H7 (cell line): ENCODE data around the gene USP48. TPM values are rescaled to one million over a fixed set of nuclear protein-coding genes. Genes with fewer than 3 reads are reported as not detected.
A peak's percentile ranks its signal among the peaks of the same experiment; 100 is the strongest.
"Not testable (repeated sequence)": the region's sequence is repeated elsewhere in the genome, so short reads cannot be mapped to it uniquely, and the experiment has no call there.

Experiments used
- DNase-seq: peaks from one replicate; pipeline ENCODE4 v3.0.0; 2012
- H3K27me3 ChIP-seq: 2 replicates; pipeline ENCODE4 v1.6.0; 2011; ENCODE audit warnings: mild to moderate bottlenecking, low read length; ENCODE audit not compliant: control insufficient read depth, insufficient read depth
- H3K36me3 ChIP-seq: replicated peaks from 2 replicates; pipeline ENCODE4 v1.5.1; 2011; ENCODE audit warnings: low read length; ENCODE audit not compliant: control insufficient read depth, insufficient read depth
- H3K4me3 ChIP-seq: 2 replicates; pipeline ENCODE4 v1.5.1; 2011; ENCODE audit warnings: low read depth, mild to moderate bottlenecking, control low read depth, low read length, moderate library complexity; ENCODE audit not compliant: insufficient read depth
- total RNA-seq: library from RNA; depleted of rRNA; stranded (reverse); fragments of >200 nt; shearing (Covaris generic); gene quantifications from 2 replicates; pipeline ENCODE4 v1.2.3, GENCODE V29; 2014; rRNA removed

The USP48 gene
- total RNA-seq, 1 experiment from 2014 or later = 37.1 TPM

- Histone ChIP-seq H3K4me3 (no peak overlapping the region), H3K27me3 (no peaks in the 10 kb centered on the region), H3K36me3 (no peaks in the 10 kb centered on the region)
- DNase-seq = no peak
These were observed 145.4 kb downstream of the USP48 start for GRCh38 chr1:21637514-21637913.

DNA sequence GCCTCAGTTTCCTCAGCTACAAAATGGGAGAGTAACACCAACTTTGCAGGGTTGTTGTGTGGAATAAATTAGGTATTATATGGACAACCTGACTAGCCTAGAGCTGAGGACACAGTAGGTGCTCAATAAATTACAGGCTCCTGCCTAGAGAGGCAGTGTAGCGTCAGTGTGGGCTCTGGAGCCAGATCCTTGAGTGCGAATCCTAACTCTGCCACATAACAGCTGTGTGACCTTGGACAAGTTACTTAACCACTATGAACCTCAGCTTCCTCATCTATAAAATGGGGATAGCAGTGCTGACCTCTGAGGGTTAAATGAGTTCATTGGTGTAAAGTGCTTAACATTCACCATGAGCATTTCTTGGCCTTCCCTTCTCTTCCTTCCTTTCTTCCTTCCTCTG lies 146.9 kb downstream of the USP48 start:
- no peak for DNase-seq
- Histone ChIP-seq H3K36me3 (no peaks in the 10 kb centered on the region), H3K4me3 (no peak overlapping the region), H3K27me3 (no peaks in the 10 kb centered on the region)

- Histone ChIP-seq H3K4me3 (no peak overlapping the region), H3K36me3 (no peaks in the 10 kb centered on the region), H3K27me3 (no peaks in the 10 kb centered on the region)
- no peak for DNase-seq
These were observed 148.0 kb downstream of the USP48 start for GRCh38 chr1:21634806-21635535.

DNA sequence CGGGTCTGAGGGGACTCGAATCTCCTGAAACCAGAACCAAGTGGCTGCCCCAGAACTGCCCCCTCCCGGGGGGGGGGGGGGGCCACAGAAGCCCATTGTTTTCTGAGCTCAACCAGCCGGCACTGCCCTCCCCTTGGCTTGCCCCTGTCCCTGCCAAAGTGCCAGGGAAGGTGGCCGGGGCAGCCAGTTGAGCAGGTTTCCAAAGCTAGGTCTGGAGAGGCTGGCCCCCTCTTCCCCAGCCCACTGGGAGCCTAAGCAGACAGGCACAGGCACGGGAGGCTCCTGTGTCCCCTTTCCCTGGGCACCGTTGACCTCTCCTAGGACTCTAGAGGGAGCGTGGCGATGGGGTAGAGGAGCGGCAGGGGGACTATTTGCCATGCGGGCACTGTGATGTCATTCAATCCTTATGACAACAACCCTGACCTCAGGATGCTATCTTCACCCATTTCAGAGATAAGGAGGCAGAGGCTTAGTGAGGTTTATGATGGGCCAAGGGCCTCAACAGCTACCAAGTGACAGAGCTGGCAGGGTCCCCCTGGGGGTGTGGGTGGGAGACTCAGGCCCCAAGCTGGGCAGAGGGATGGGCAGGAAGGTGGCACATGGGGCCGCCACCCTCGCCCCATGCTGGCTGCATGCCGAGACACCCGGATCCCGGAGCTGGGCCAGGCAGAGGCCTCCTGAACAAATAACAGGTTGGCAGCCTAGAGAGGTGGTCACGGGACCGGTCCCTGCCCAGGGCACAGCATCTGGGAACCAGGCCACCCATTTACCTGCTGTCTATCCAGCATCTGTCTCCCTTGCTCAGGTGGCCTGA lies 148.8 kb downstream of the USP48 start:
- DNase-seq = no peak
- no peaks in the 10 kb centered on the region for H3K36me3 ChIP-seq
- H3K27me3 ChIP-seq = no peaks in the 10 kb centered on the region
- H3K4me3 ChIP-seq = no peak overlapping the region

DNA sequence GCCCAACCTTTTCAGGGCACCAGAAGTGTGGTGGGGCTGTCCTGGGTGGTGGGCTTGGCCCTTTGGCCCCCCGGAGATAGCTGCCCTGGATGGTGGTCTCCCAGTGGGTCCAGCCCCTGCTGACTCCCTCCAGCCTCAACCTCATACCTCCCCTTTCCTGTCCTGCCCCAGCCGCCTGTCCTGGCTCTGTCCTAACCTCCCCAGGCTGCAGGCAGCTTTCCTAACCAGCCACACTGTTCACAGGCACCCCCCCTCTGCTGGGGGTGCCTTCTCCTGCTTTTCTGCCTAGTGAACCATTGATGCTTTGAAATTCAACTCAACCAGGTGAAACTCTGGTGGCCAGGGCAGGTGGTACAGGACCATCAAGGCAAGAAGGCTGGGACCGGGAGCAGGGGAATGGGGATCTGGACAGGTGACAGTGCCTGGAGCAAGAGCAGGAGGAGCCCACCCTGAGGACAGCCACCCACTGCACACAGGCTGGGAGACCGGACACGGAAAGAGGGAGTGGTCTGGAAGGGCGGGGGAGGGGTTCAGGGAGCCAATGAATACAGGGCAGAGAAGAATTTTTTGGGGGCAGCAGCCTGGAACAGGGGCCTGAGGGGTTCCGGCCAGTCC lies 149.7 kb downstream of the USP48 start:
- no peaks in the 10 kb centered on the region for H3K36me3 ChIP-seq
- H3K4me3 ChIP-seq = no peak overlapping the region
- no peaks in the 10 kb centered on the region for H3K27me3 ChIP-seq
- no peak for DNase-seq

GRCh38 chr1:21631944-21632887 lies 150.7 kb downstream of the USP48 start:
- H3K27me3 ChIP-seq = no peaks in the 10 kb centered on the region
- H3K4me3 ChIP-seq = no peak overlapping the region
- DNase-seq = no peak
- H3K36me3 ChIP-seq = no peaks in the 10 kb centered on the region

- H3K27me3 ChIP-seq, H3K36me3 ChIP-seq, H3K4me3 ChIP-seq, DNase-seq: not testable (repeated sequence)
These were observed 151.4 kb downstream of the USP48 start for GRCh38 chr1:21631590-21631943.

DNA sequence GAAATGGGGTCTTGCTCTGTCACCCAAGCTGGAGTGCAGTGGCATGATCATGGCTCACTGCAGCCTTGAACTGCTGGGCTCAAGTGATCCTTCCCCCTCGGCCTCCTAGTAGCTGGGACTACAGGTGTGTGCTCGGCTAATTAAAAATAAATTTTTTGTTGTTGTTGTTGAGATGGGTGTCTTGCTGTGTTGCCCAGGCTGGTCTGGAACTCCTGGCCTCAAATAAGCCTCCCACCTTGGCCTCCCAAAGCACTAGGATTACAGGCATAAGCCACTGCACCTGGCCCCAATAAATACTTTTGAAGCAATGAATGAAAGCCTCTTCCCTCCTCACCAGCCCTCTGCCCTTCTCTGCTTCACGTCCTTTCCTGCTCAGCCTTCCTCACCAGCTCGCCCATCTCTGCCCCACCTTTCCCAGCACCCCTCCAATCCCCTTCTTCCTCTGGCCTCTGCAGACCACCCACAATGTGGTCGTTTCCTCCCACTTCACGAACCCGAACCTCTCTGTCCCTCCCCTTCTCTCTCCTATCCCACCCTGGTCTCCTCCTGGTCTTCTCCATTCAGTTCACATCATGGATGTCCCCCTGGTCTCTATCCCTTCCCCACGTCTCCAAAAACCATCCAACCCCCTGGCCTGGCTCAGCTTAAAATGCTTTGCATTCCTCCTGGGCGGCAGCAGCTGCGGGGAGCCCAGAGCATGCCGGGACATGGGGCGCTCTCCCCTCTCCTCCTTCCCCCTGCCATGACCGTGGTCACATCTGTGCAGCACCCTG lies 152.2 kb downstream of the USP48 start:
- Histone ChIP-seq H3K36me3 (no peaks in the 10 kb centered on the region), H3K27me3 (no peaks in the 10 kb centered on the region), H3K4me3 (no peak overlapping the region)
- peak; percentile 71 for DNase-seq

- Histone ChIP-seq H3K36me3 (no peaks in the 10 kb centered on the region), H3K4me3 (no peak overlapping the region), H3K27me3 (no peaks in the 10 kb centered on the region)
- DNase-seq = no peak
These were observed 153.0 kb downstream of the USP48 start for GRCh38 chr1:21629971-21630370.

GRCh38 chr1:21628798-21629393 lies 154.1 kb downstream of the USP48 start:
- no peaks in the 10 kb centered on the region for H3K27me3 ChIP-seq
- no peak overlapping the region for H3K4me3 ChIP-seq
- no peaks in the 10 kb centered on the region for H3K36me3 ChIP-seq
- no peak for DNase-seq

Other genes with a start within 250 kb of the USP48 start
- gene RAP1GAP, start 113.8 kb downstream of the USP48 start, total RNA-seq = 9.4 and 10.1 TPM in 2 replicates
- 0.97 and 1.3 TPM in 2 replicates for gene LDLRAD2, start 29.1 kb upstream of the USP48 start, total RNA-seq
- 43.5 and 49.2 TPM in 2 replicates for gene HSPG2, start 154.2 kb upstream of the USP48 start, total RNA-seq
- not detected in 2 replicates for gene CELA3B, start 193.9 kb upstream of the USP48 start, total RNA-seq
- gene CELA3A, start 218.5 kb upstream of the USP48 start, total RNA-seq = not detected in 2 replicates